K562 (cell line): Measurements from ENCODE around the gene HEXIM1. TPM values are rescaled to one million over a fixed set of nuclear protein-coding genes. Genes with fewer than 3 reads are reported as not detected.
A peak's percentile ranks its signal among the peaks of the same experiment; 100 is the strongest.

ENCODE experiments used
- BHLHE40 ChIP-seq: IDR thresholded peaks from 2 replicates; pipeline ENCODE4 v1.6.1; 2011; ENCODE audit warnings: low read length, improper control_type of control experiment
- CBX3 ChIP-seq, 2 experiments: IDR thresholded peaks; 1 replicate in 1 of 2; 2 replicates in 1 of 2; pipeline ENCODE4 v1.6.1; 2012; ENCODE audit warnings: inconsistent platforms in 2 of 2, low read length in 2 of 2, borderline replicate concordance in 1 of 2, control low read depth in 1 of 2
- CBX8 ChIP-seq: fragments of 200-600 bp; sonication (generic); IDR thresholded peaks from 2 replicates; pipeline ENCODE4 v1.6.1; 2012; ENCODE audit warnings: borderline replicate concordance, mixed run types, low read depth, mild to moderate bottlenecking, moderate library complexity, mixed read lengths, low read length, control low read depth, inconsistent platforms; ENCODE audit not compliant: poor library complexity, severe bottlenecking; ENCODE audit errors: extremely low read depth
- CEBPG ChIP-seq, 3 experiments: fragments of 200-800 bp in 1 of 3; sonication (Bioruptor generic) in 1 of 3; sonication (generic) in 1 of 3; formaldehyde crosslinking in 1 of 3; IDR thresholded peaks in 2 of 3; conservative IDR thresholded peaks in 1 of 3; 2 replicates each; pipeline versions ENCODE4 v1.6.1 to v1.8.0; 2016 to 2022; ENCODE audit warnings: missing compliant biosample characterization in 2 of 3, missing genetic modification characterization in 2 of 3, mild to moderate bottlenecking in 1 of 3, missing genetic modification reagents in 1 of 3
- DMBX1 ChIP-seq: fragments of 250-450 bp; sonication (Bioruptor Pico); IDR thresholded peaks from 2 replicates; pipeline ENCODE4 v1.8.0; 2022; ENCODE audit warnings: inconsistent platforms, mild to moderate bottlenecking, moderate library complexity, borderline replicate concordance
- FOXJ2 ChIP-seq: fragments of 200-800 bp; sonication (Bioruptor generic); IDR thresholded peaks from 2 replicates; pipeline ENCODE4 v1.6.1; 2016; ENCODE audit warnings: missing genetic modification characterization, missing compliant biosample characterization
- FOXK2 ChIP-seq, 2 experiments: fragments of 450-650 bp; IDR thresholded peaks in 1 of 2; conservative IDR thresholded peaks in 1 of 2; 2 replicates each; pipeline ENCODE4 v1.6.1; 2016; ENCODE audit warnings: low read depth in 2 of 2, mild to moderate bottlenecking in 1 of 2
- HCFC1 ChIP-seq: IDR thresholded peaks from 2 replicates; pipeline ENCODE4 v1.6.1; 2012; ENCODE audit warnings: low read depth, low read length, improper control_type of control experiment
- JUNB ChIP-seq: fragments of 450-650 bp; formaldehyde crosslinking; conservative IDR thresholded peaks from 2 replicates; pipeline ENCODE4 v1.4.0; 2020; ENCODE audit warnings: mild to moderate bottlenecking
- KDM1A ChIP-seq, 2 experiments: fragments of 450-650 bp; IDR thresholded peaks; 2 replicates each; pipeline ENCODE4 v1.6.1; 2016; ENCODE audit warnings: mild to moderate bottlenecking in 2 of 2
- KLF13 ChIP-seq: fragments of 450-650 bp; IDR thresholded peaks from 2 replicates; pipeline ENCODE4 v1.6.1; 2016; ENCODE audit warnings: missing genetic modification characterization, low read depth, mild to moderate bottlenecking, missing compliant biosample characterization, moderate library complexity, borderline replicate concordance
- NBN ChIP-seq: fragments of 450-650 bp; IDR thresholded peaks from 2 replicates; pipeline ENCODE4 v1.6.1; 2016; ENCODE audit warnings: low read depth, mild to moderate bottlenecking
- POLR2H ChIP-seq: IDR thresholded peaks from 2 replicates; pipeline ENCODE4 v1.6.1; 2016; ENCODE audit warnings: missing genetic modification characterization, low read depth, mild to moderate bottlenecking, control low read depth, missing compliant biosample characterization, moderate library complexity
- SMARCE1 ChIP-seq: fragments of 450-650 bp; IDR thresholded peaks from 2 replicates; pipeline ENCODE4 v1.7.1; 2016; ENCODE audit warnings: mild to moderate bottlenecking
- TAF7 ChIP-seq: fragments of 450-650 bp; IDR thresholded peaks from 2 replicates; pipeline ENCODE4 v1.6.1; 2016; ENCODE audit warnings: missing genetic modification characterization, missing compliant biosample characterization
- TEAD1 ChIP-seq, 2 experiments: fragments of 450-650 bp in 1 of 2; sonication (generic) in 1 of 2; formaldehyde crosslinking; IDR thresholded peaks; 2 replicates each; pipeline versions ENCODE4 v1.4.0 to v1.8.0; 2020 to 2022; ENCODE audit warnings: mild to moderate bottlenecking in 2 of 2, missing genetic modification reagents in 1 of 2
- THAP7 ChIP-seq: fragments of 250-450 bp; sonication (Bioruptor Pico); IDR thresholded peaks from 2 replicates; pipeline ENCODE4 v1.5.0; 2021
- XRCC5 ChIP-seq: fragments of 200-400 bp; formaldehyde crosslinking; IDR thresholded peaks from 2 replicates; pipeline ENCODE4 v1.6.1; 2017; ENCODE audit warnings: low read depth, mild to moderate bottlenecking, low read length
- ZNF140 ChIP-seq: fragments of 250-450 bp; sonication (Bioruptor Pico); IDR thresholded peaks from 2 replicates; pipeline ENCODE4 v1.8.0; 2021; ENCODE audit warnings: moderate library complexity, mild to moderate bottlenecking, inconsistent platforms
- ZNF274 ChIP-seq: IDR thresholded peaks from 2 replicates; pipeline ENCODE4 v1.6.1; 2011; ENCODE audit warnings: low read depth, mild to moderate bottlenecking, low read length, moderate library complexity, borderline replicate concordance
- ZNF282 ChIP-seq: sonication (generic); formaldehyde crosslinking; IDR thresholded peaks from 2 replicates; pipeline ENCODE4 v1.8.1; 2023; ENCODE audit warnings: missing genetic modification reagents
- ZNF57 ChIP-seq: fragments of 450-650 bp; formaldehyde crosslinking; IDR thresholded peaks from 2 replicates; pipeline ENCODE4 v1.4.0; 2020; ENCODE audit warnings: mild to moderate bottlenecking, moderate library complexity
- ZSCAN32 ChIP-seq: fragments of 450-650 bp; formaldehyde crosslinking; IDR thresholded peaks from 2 replicates; pipeline ENCODE4 v1.4.0; 2020; ENCODE audit warnings: mild to moderate bottlenecking, moderate library complexity
- polyA plus RNA-seq, 8 experiments: library from polyadenylated mRNA; depleted of rRNA in 4 of 8; stranded (reverse) in 5 of 8; unstranded in 3 of 8; fragments of >200 nt; fragmentation: Nextera tagmentation in 2 of 8; fragmentation: Illumina TruSeq in 1 of 8; extraction: Ambion mirVana in 2 of 8; extraction: Trizol in 1 of 8; gene quantifications; 2 replicates each; pipeline versions ENCODE4 v1.2.1 to v1.2.3, GENCODE V29; 2011 to 2014; ENCODE audit warnings: inconsistent platforms in 1 of 8, missing spikeins in 1 of 8
- total RNA-seq, 7 experiments: library from RNA; depleted of rRNA in 6 of 7; stranded (reverse); fragments of >200 nt in 6 of 7; fragmentation: Illumina TruSeq in 2 of 7; extraction: Trizol in 2 of 7; gene quantifications; 2 replicates each; pipeline versions ENCODE4 v1.2.1 to v1.2.3, GENCODE V29; 2011 to 2021; ENCODE audit warnings: low replicate concordance in 1 of 7
- TF ChIP-seq, protein P1 (sequence below): IDR thresholded peaks from 2 replicates; pipeline ENCODE4 v1.6.1; 2012; ENCODE audit warnings: low read depth, low read length, improper control_type of control experiment, borderline replicate concordance

Gene HEXIM1
- total and polyA plus RNA-seq, 9 of the 15 experiments (the other 6 are each of a cell fraction or from before 2014, with no cell fraction given) = 1.4 to 28.3 (median 9.1) TPM

GRCh38 chr17:45147581-45148182 is 593 bp upstream of the HEXIM1 start (continued):
- TF ChIP-seq DMBX1 (CRISPR knock-in tag) (peak; percentile 62; the same call in 1 of the 2 replicates), BHLHE40 (peak; percentile 76), POLR2H (tag) (no peak), ZNF274 (no peak), HCFC1 (peak; percentile 48), CEBPG (CRISPR knock-in tag; IDR thresholded peaks at IDR 0.05) (no peak), CEBPG (tag; conservative IDR thresholded peaks at IDR 0.05 in 1 of 2, IDR thresholded peaks at IDR 0.05 in 1 of 2) (no peak), ZNF140 (CRISPR knock-in tag) (no peak), FOXK2 (conservative IDR thresholded peaks at IDR 0.05 in 1 of 2, IDR thresholded peaks at IDR 0.05 in 1 of 2; ENCODE audit: low read depth in 2 of 2) (peak; percentile 99), ZNF282 (CRISPR knock-in tag) (no peak), THAP7 (CRISPR knock-in tag) (no peak), TAF7 (peak; percentile 79), SMARCE1 (no peak), NBN (peak; percentile 97), TEAD1 (CRISPR knock-in tag; IDR thresholded peaks at IDR 0.05) (peak; percentile 55 to 81), XRCC5 (no peak), KDM1A (IDR thresholded peaks at IDR 0.05) (no peak), ZSCAN32 (CRISPR knock-in tag) (0 out of 2 replicates have a peak, but pooled peaks have one; percentile 42), KLF13 (tag) (peak; percentile 57; the same call in 1 of the 2 replicates), CBX8 (no peak), CBX3 (IDR thresholded peaks at IDR 0.05; ENCODE audit: borderline replicate concordance in 1 of 2, low read length in 2 of 2) (peak in 1 of 2 experiments; percentile 75; a peak in 1 of 3 replicates), JUNB (CRISPR knock-in tag) (no peak), FOXJ2 (tag) (peak; percentile 98), ZNF57 (no peak)
- TF ChIP-seq, protein P1, sequence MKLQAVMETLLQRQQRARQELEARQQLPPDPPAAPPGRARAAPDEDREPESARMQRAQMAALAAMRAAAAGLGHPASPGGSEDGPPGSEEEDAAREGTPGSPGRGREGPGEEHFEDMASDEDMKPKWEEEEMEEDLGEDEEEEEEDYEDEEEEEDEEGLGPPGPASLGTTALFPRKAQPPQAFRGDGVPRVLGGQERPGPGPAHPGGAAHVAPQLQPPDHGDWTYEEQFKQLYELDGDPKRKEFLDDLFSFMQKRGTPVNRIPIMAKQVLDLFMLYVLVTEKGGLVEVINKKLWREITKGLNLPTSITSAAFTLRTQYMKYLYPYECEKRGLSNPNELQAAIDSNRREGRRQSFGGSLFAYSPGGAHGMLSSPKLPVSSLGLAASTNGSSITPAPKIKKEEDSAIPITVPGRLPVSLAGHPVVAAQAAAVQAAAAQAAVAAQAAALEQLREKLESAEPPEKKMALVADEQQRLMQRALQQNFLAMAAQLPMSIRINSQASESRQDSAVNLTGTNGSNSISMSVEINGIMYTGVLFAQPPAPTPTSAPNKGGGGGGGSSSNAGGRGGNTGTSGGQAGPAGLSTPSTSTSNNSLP = 0 out of 2 replicates have a peak, but pooled peaks have one; percentile 83
